Measurements from ENCODE around the gene GPC5.

DNA sequence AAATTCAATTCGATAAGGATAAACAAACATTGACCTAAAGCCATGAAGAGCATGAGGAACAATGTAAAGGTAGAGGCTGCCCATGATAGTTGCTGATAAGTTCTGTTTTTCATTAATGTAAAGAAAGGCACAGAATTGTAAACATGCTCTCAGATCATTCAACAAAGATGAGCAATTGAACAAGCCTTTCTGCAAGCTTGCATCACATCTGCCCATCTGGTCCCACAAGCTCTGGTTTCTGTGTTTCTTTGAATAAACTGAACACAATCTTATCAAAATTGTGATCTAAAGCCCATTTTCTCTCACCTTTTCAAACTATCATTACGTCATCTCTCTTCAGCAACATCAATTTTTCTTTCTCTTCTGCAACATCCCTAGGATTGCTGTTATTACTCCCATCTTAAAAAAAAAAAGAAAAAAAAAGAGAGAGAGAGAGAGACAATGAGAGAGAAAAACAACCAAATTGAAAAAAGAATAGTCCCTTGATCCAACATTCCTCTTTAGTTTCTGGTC, 1340.9 kb downstream of the GPC5 start:
- TF ChIP-seq, protein P1, sequence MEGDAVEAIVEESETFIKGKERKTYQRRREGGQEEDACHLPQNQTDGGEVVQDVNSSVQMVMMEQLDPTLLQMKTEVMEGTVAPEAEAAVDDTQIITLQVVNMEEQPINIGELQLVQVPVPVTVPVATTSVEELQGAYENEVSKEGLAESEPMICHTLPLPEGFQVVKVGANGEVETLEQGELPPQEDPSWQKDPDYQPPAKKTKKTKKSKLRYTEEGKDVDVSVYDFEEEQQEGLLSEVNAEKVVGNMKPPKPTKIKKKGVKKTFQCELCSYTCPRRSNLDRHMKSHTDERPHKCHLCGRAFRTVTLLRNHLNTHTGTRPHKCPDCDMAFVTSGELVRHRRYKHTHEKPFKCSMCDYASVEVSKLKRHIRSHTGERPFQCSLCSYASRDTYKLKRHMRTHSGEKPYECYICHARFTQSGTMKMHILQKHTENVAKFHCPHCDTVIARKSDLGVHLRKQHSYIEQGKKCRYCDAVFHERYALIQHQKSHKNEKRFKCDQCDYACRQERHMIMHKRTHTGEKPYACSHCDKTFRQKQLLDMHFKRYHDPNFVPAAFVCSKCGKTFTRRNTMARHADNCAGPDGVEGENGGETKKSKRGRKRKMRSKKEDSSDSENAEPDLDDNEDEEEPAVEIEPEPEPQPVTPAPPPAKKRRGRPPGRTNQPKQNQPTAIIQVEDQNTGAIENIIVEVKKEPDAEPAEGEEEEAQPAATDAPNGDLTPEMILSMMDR (conservative IDR thresholded peaks at IDR 0.05; ENCODE audit: low read length), result no peak
- no peak for TF ChIP-seq EZH2phosphoT487 (IDR thresholded peaks at IDR 0.05; ENCODE audit: borderline replicate concordance, low read depth, low read length)

Data from OCI-LY7 (cell line).